Activated CD8-positive, alpha-beta memory T cell treated with anti-CD3 and anti-CD28 coated beads, Interleukin-2, amount 50 U/mL, for 1 hour (primary cell): ENCODE results near the gene GLI3.

ENCODE experiments used
- DNase-seq: peaks from one replicate; pipeline ENCODE4 v3.0.0-alpha.2; 2020; ENCODE audit errors: extremely low read depth

GLI3 gene

GRCh38 chr7:42082144-42082543 lies 154.9 kb downstream of the GLI3 start:
- no peak for DNase-seq

- no peak for DNase-seq
Observed at GRCh38 chr7:42081671-42082070, 155.3 kb downstream of the GLI3 start.

- DNase-seq, result no peak
Observed at GRCh38 chr7:42080841-42081586, 156.0 kb downstream of the GLI3 start.

- DNase-seq, result no peak
Observed at GRCh38 chr7:42077271-42078135, 159.5 kb downstream of the GLI3 start.

GRCh38 chr7:42076870-42077269 lies 160.1 kb downstream of the GLI3 start:
- DNase-seq, result no peak

- DNase-seq, result no peak
Observed at GRCh38 chr7:42075418-42075817, 161.6 kb downstream of the GLI3 start.

GRCh38 chr7:42074076-42074475 lies 162.9 kb downstream of the GLI3 start:
- DNase-seq, result no peak

- no peak for DNase-seq
Observed at GRCh38 chr7:42071372-42072261, 165.4 kb downstream of the GLI3 start.

- DNase-seq, result no peak
Observed at GRCh38 chr7:42070068-42070467, 166.9 kb downstream of the GLI3 start.

GRCh38 chr7:42069590-42069989 lies 167.4 kb downstream of the GLI3 start:
- DNase-seq, result no peak

GRCh38 chr7:42068554-42069280 lies 168.3 kb downstream of the GLI3 start:
- no peak for DNase-seq

- no peak for DNase-seq
Observed at GRCh38 chr7:42065942-42066341, 171.1 kb downstream of the GLI3 start.

- DNase-seq, result no peak
Observed at GRCh38 chr7:42065015-42065414, 172.0 kb downstream of the GLI3 start.

- no peak for DNase-seq
Observed at GRCh38 chr7:42064534-42064933, 172.5 kb downstream of the GLI3 start.

- no peak for DNase-seq
Observed at GRCh38 chr7:42059275-42059674, 177.7 kb downstream of the GLI3 start.

GRCh38 chr7:42057331-42057730 lies 179.7 kb downstream of the GLI3 start:
- no peak for DNase-seq

- DNase-seq, result no peak
Observed at GRCh38 chr7:42055171-42055570, 181.8 kb downstream of the GLI3 start.

GRCh38 chr7:42053834-42054233 lies 183.2 kb downstream of the GLI3 start:
- DNase-seq, result no peak

GRCh38 chr7:42049761-42050160 lies 187.2 kb downstream of the GLI3 start:
- no peak for DNase-seq

- no peak for DNase-seq
Observed at GRCh38 chr7:42046483-42046882, 190.5 kb downstream of the GLI3 start.

- DNase-seq, result no peak
Observed at GRCh38 chr7:42045961-42046360, 191.0 kb downstream of the GLI3 start.
